Raji (cell line): ENCODE results near the gene STPG3.

Experiments used
- POLR2A ChIP-seq: IDR thresholded peaks from 2 replicates; pipeline ENCODE4 v1.6.1; 2011; ENCODE audit warnings: low read depth, low read length, control low read depth; ENCODE audit not compliant: insufficient read depth

The STPG3 gene

DNA sequence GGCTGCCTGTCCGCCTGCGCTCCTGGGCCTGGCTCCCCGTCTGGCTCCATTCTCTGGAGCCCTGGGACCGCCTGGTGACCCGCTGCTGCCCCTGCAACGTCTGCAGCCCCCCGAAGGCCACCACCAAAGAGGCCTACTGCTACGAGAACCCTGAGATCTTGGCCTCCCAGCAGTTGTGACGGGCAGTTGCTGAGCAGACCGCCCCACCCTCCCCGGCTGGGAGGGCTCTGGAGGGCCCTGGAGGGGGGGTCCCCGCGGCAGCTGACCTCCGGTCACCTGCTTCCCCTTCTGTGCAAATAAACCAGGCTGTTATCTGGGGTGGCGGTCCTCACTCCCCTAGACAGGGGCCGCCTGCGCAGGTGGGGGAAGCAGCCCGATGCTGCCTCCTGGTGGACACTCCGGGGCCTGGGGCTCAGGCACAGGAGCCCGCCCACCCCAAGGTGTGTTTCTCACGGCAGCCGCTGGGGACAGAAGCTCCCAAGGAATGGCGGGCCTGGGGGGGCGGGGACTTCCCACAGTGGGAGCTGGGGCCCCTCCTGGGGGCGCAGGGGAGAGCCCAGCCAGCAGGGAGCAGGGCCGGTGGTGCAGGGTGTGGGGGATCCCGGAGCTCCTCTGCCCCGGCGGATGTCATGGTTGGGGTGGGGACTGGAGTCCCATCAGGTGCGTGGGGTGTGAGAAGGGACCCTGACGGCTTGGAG is 14.7 kb upstream of the STPG3 start:
- no peak for TF ChIP-seq POLR2A

DNA sequence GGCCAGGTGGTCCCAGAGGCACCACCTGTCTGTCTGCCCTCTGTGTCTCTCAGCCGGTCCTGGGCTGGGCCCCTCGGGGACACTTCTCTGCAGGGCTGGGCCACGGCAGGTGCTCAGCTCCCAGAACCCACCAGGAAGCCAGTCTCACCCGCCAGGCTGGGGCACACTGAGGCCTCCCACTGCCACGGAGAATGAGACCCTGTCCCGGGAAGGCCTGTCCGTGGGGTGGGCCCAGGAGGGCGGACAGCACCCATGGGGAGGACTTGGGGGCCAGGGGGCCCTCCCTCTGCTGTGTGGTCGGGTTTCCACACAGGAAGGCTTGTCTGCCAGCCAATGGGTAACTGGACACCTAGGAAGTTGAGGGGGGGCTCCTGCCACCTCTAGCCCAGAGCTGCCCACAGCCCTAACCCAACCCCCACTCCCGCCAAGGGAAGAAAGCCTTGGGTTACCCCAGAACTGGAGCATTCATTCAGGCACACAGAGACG is 14.1 kb upstream of the STPG3 start:
- TF ChIP-seq POLR2A, result peak; percentile 19; the same call in 1 of the 2 replicates

DNA sequence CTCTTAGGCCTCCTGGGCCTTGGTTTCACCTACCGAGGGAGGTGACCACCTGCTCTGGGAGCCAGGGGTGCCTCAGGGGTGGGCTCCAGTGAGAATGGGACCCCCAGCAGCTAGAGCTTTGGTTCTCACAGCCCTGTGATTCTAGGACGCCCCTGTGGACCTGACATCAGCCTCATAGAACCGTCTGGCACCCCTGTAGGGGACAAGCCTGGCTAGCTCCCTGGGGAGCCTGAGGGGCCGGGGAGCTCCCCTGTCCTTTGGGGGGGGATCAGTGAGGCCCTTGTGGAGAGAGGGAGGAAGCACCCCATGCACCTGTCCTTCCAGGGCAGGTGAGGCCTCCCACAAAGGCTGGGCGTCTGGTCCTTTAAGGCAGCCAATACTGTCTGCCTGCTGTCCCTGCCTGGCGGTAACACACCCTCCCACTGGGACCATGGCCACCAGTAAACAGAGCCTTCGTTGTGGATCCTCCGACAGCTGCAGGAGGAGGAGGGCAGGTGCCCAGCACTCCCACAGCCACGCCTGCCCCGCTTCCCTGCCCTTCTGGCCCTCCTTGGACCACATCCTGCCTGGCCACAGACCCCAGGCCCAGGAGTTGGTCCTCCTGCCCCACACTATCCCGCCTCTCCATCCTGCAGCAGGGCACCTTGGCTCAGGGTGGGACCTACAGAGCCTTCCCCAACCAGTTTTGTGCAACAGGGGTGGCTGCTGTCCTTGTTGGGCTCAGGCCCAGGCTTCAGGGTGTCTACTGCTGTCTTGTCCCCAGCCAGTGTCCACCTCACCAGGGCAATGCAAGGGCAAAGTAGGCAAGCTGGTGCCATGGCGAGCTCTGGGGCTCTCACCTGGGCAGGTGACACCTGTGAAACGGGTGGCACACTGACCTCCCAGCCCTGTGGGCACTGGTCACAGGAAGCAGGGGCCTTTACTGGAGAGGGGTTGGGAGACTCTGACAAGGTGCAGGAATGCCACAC is 13.0 kb upstream of the STPG3 start:
- TF ChIP-seq POLR2A, result no peak

DNA sequence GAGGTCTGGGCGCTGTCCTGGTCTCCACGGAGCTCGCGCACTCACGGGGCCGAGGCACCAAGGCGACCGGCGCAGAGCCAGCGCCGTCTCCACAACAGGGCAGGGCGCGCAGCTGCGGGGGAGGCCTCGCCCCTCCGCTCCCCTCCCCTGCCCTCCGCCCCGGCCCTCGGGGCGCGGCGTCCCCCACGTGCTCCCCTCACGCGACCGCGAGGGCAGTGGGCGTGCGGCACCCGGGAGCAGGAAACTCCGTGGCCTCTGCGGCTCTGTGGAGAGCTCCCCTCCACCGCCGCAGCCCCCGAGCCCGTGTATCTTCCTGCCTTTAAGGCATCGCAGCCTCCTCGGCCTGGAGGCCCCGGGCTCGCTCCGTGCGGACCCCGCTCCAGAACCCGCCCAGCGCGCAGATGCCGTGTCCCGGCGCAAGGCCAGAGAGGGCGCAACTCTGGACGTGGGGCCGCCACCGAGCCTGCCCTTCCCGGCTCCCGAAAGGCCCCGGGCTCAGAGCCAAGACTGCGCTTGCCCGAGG is 10.7 kb upstream of the STPG3 start:
- peak; percentile 50; the same call in 1 of the 2 replicates for TF ChIP-seq POLR2A

DNA sequence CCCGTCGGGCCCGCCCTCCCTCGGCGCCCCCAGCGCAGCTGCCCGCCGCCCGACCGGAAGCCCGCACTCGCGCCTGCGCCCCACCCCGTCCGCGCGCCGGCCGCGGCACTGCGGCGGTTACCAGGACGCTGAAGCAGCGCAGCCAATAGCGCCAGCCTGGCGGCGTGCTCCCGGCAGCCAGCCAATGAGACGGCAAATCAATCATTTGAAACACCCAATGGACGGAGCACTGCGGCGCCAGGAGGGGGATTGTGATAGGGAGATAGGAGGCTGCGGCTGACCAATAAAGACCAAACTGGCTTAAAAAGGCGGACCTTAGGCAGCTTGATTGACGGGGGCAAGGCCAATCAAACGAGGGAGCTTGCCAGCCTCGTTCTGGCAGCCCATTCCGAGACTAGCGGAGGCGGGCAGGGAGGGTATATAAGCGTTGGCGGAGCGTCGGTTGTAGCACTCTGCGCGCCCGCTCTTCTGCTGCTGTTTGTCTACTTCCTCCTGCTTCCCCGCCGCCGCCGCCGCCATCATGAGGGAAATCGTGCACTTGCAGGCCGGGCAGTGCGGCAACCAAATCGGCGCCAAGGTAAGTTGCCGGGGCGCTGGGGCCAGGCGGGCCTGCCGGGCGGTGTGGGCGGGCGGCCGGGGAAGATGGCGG is 10.1 kb upstream of the STPG3 start, which contains the start of gene TUBB4B:
Gene TUBB4B (plus strand): TSS at position 447 of the 649 bp plus-strand sequence. CDS start 74 bp downstream, at position 521.
- peak; percentile 98 for TF ChIP-seq POLR2A

DNA sequence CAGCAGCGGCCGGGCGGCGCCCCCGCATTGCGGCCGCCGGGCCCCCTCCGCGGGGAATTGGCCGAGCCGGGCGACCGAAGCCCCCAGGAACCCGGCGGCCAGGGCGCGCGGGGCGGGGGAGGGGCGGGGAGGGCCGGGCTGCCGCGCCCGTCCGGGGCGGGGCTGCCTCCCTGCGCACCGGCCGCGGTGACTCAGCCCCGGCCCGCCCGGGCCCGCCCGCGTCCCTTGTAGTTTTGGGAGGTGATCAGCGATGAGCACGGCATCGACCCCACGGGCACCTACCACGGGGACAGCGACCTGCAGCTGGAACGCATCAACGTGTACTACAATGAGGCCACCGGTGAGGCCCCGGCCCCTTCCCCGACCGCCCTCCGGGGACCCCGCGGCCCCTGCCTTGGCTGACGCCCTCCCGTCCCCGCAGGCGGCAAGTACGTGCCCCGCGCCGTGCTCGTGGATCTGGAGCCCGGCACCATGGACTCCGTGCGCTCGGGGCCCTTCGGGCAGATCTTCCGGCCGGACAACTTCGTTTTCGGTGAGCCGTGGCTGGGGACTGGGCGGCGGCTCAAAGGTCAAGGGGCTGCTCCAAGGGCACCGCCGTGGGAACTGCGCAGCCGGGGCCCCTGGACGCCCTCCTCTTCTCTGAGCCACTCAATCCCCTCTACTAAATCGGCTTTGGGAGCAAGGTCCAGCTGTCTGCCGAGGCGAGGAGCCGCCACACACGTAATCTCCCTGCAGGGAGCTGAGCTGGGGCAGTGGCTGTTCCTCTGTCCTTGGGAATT is 9.4 kb upstream of the STPG3 start:
- no peak for TF ChIP-seq POLR2A

DNA sequence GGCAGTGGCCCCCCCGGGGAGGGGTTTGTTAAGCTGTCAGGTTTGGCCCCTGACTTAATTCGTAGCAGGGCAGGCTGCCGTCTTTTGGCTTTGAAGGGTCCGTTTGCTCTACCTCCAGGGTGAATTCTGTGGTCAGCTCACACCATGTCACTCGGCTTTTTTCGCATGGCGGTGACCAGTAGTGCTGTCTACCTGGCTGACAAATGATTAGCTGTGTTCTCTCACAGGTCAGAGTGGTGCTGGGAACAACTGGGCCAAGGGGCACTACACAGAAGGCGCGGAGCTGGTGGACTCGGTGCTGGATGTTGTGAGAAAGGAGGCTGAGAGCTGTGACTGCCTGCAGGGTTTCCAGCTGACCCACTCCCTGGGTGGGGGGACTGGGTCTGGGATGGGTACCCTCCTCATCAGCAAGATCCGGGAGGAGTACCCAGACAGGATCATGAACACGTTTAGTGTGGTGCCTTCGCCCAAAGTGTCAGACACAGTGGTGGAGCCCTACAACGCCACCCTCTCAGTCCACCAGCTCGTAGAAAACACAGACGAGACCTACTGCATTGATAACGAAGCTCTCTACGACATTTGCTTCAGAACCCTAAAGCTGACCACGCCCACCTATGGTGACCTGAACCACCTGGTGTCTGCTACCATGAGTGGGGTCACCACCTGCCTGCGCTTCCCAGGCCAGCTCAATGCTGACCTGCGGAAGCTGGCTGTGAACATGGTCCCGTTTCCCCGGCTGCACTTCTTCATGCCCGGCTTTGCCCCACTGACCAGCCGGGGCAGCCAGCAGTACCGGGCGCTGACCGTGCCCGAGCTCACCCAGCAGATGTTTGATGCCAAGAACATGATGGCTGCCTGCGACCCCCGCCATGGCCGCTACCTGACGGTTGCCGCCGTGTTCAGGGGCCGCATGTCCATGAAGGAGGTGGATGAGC is 8.6 kb upstream of the STPG3 start:
- TF ChIP-seq POLR2A, result no peak

DNA sequence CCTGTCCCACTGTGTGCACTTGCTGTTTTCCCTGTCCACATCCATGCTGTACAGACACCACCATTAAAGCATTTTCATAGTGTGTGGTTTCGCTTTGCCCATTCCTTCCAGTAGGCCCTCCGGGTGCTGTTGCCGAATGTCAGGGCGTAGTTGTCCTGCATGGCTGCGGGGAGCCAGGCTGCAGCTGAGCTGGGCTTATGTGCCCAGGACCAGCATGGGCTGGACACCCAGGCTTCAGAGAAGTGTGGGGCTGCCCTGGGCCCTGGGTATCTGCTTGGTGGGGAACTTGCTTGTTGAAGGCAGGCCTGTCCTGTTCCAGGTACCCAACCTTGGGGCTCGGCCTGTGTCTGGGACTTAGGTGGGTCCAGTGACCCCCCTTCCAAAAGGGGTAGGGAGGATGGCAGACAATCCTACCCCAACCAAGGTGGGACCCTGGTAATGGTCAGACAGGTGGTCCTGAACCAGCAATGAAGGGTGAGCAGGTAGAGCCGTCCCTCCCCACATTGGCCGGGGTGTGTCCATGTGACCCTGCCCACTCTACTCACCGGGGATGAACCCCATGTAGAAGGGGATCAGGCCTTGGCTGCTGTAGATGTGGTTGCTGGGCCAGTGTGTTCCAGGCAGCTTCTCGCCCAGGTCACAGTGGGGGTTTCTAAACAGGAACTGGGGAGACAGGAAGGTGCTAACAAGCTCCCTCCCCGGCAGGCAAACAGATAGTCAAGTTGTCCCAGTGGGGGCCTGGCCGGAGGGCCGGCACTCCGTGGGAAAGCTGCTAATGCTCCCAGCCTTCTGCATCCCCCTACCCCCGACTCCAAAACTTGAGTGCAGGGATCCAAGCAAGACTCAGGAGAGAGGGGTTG is 7.2 kb upstream of the STPG3 start:
- peak; percentile 67 for TF ChIP-seq POLR2A

DNA sequence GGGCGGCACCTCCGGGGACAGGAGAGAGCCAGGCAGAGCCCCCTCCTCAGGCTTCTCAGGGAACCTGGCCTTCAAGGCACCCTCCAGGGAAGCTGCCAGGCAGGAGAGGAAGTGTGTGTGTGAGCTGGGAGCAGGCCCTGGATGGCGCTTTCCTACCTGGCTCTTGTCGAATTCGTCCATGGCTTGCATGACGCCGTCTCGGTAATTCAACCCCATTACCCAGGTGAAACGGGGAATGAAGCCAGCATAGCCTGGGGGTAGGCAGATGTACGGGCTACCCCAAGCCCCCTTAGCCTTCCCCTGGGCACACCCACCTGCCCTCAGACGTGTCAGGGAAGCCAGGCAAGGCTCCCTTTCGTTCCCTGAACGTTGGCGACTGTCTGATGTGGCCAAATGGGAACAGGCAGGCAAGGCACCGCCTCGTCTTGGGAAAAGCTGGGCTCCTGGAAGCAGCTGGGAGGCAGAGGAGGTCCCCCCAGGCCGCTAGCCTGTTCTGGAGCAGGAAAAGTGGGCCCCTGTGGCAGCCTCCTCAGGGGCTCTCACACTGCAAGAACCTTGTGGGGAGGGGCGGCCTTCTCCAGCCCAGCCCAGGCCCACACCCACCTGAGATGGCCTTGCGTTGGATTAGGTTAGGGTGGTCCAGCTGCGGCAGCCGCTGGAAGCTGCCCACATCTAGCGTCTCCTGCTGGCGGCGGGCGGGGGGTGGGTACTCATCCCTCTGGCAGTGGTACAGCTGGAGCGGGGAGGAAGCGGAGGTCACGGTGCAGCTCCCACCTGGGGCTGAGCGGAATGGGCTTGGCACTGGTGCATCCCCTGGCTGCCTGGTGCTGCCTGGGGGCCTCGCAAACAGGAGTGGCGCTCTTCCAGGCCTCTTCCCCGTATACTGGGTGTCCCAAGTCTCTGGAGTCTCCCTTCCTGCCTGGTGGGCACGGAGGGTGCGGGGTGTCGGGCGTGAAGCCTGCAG is 6.3 kb upstream of the STPG3 start:
- 0 out of 2 replicates have a peak, but pooled peaks have one; percentile 9 for TF ChIP-seq POLR2A

DNA sequence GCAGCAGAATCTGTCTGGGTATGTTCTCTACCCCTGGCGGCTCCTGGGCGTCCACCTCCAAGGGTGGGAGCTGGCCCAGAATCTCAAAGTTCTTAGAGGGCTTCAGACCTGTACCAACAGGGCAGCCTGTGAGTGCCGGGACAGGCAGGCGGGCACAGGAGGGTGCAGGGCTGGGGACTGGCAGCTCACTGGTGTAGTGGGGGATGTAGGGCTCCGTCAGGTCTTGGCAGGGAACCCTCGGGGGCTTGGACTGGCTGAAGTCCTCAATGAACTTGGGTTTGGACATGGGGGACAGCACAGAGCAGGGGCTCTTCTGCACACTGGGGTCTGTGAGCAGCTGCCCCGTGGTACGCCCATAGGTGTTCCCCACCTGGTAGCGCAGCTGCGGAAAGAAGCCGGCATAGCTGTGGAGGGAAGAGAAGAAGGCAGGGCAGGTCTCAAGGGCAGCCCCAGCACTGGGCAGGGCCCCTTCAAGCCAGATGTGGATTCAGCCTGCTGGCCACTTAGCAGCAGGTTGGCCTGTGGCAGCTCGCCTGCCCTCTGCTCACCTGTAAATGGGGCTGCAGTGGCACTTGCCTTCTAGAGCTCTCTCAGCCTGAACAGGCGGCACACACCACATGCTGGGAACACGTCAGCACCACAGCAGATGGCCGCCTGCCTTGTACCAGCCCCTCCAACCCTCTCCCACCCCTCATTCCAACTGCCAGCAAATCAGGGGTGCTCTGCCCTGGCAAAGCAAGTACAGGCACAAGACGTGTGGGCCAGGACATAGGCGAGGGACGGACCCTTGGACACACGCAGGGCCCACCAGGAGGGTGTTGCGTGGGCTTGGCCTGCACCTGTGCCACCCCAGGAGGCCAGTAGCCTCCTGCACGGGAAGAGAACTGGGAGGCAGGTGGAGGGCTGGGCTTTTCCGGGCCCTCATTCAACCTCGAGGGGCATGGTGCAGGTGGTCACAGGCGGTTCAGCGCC is 5.3 kb upstream of the STPG3 start:
- no peak for TF ChIP-seq POLR2A
